ENCODE data around the gene ARHGEF40.
A peak's percentile ranks its signal among the peaks of the same experiment; 100 is the strongest.

The ARHGEF40 gene

GRCh38 chr14:21083565-21084325, 13.6 kb downstream of the ARHGEF40 start:
- no peak for DNase-seq (ENCODE audit: low spot score)

GRCh38 chr14:21084396-21084795, 14.3 kb downstream of the ARHGEF40 start:
- no peak for DNase-seq (ENCODE audit: low spot score)

GRCh38 chr14:21084998-21085853, 15.1 kb downstream of the ARHGEF40 start:
- no peak for DNase-seq (ENCODE audit: low spot score)

GRCh38 chr14:21086908-21087293, 16.8 kb downstream of the ARHGEF40 start:
- no peak for DNase-seq (ENCODE audit: low spot score)

GRCh38 chr14:21087294-21088091, 17.4 kb downstream of the ARHGEF40 start:
- DNase-seq (ENCODE audit: low spot score): peak; percentile 87

- no peak for DNase-seq (ENCODE audit: low spot score)
Measured at GRCh38 chr14:21088687-21089086, 18.6 kb downstream of the ARHGEF40 start.

- no peak for DNase-seq (ENCODE audit: low spot score)
Measured at GRCh38 chr14:21089271-21089670, 19.2 kb downstream of the ARHGEF40 start.

- no peak for DNase-seq (ENCODE audit: low spot score)
Measured at GRCh38 chr14:21089877-21090193, 19.7 kb downstream of the ARHGEF40 start.

GRCh38 chr14:21090194-21090939, 20.3 kb downstream of the ARHGEF40 start:
- no peak for DNase-seq (ENCODE audit: low spot score)

GRCh38 chr14:21090940-21091663, 21.0 kb downstream of the ARHGEF40 start:
- DNase-seq (ENCODE audit: low spot score): no peak

- DNase-seq (ENCODE audit: low spot score): no peak
Measured at GRCh38 chr14:21091821-21092272, 21.7 kb downstream of the ARHGEF40 start.

- peak; percentile 88 for DNase-seq (ENCODE audit: low spot score)
Measured at GRCh38 chr14:21092273-21093011, 22.3 kb downstream of the ARHGEF40 start.

- DNase-seq (ENCODE audit: low spot score): no peak
Measured at GRCh38 chr14:21093018-21093417, 22.9 kb downstream of the ARHGEF40 start.

GRCh38 chr14:21093769-21094681, 23.9 kb downstream of the ARHGEF40 start:
- DNase-seq (ENCODE audit: low spot score): no peak

- no peak for DNase-seq (ENCODE audit: low spot score)
Measured at GRCh38 chr14:21095430-21096205, 25.5 kb downstream of the ARHGEF40 start.

GRCh38 chr14:21096438-21096837, 26.3 kb downstream of the ARHGEF40 start:
- DNase-seq (ENCODE audit: low spot score): no peak

- no peak for DNase-seq (ENCODE audit: low spot score)
Measured at GRCh38 chr14:21096978-21097635, 27.0 kb downstream of the ARHGEF40 start.

GRCh38 chr14:21097636-21098075, 27.6 kb downstream of the ARHGEF40 start:
- DNase-seq (ENCODE audit: low spot score): no peak

Data from CD4-positive, alpha-beta T cell treated with Interleukin-6 at 100 ng/mL for 8 hours (primary cell).